HG03175 (cell line): ENCODE measurements around the gene PANK1.

Experiments used
- ATAC-seq: cut with Tn5 transposase; IDR thresholded peaks from one replicate; pipeline ENCODE4 v1.9.1; 2021; ENCODE audit warnings: mild to moderate bottlenecking, moderate library complexity; ENCODE audit not compliant: unreplicated experiment

Gene PANK1

GRCh38 chr10:89652806-89653370, 7.8 kb upstream of the PANK1 start:
- ATAC-seq = no peak

DNA sequence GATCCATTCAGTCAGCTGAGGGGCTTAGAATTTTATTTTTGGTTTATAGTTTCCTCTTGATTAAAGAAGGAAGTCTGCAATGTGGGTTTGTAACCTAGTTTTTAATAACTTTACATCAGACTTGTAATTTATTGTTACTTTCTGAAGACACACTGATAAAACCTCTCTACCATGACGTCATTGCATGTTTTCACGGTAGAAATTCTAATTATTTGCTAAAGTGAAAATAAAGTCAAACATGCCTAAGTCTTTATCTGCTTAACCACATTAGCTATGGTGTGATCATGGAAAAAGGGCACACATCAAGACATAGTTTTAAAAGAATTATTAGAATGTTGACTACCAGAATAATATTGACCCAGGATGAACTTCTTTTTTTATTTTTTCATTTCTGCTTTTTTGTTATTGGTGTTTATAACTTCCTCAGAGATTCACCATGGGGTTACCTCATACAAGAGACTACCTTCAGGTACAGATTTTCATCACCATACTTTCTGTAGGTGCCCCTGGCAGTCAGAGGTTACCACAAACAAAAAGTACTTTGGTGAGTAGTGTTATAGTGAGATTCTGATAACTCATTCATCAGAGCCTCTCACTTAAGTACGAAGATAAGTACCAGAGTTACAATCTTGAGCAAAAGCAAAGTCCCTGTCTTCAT, 7.0 kb upstream of the PANK1 start:
- ATAC-seq = peak; percentile 66

- no peak for ATAC-seq
Measured at GRCh38 chr10:89651205-89651915, 6.3 kb upstream of the PANK1 start.

- no peak for ATAC-seq
Measured at GRCh38 chr10:89649051-89649450, 4.0 kb upstream of the PANK1 start.

GRCh38 chr10:89648074-89648473, 3.0 kb upstream of the PANK1 start:
- ATAC-seq = no peak

GRCh38 chr10:89646889-89647657, 2.0 kb upstream of the PANK1 start:
- no peak for ATAC-seq

DNA sequence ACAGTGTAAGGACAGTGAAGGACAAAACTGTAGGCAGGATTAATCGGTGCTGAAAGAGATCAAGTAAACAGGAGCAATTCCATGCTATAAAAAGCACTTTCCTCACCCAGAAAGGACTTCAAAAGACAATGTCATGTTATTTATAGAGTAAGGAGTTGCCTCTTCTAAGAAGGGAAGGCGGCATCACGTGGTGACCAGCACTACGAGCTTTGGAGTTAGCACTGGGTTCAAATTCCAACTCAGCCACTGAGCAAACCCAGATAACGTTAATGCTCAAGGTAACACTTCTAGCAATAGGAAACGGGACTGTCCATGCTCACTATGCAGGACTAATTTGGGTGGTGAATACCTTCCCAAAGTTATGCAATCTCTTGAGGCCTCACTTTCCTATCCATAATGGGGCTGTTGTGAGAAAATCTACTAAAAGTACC, 715 bp upstream of the PANK1 start:
- ATAC-seq = no peak

DNA sequence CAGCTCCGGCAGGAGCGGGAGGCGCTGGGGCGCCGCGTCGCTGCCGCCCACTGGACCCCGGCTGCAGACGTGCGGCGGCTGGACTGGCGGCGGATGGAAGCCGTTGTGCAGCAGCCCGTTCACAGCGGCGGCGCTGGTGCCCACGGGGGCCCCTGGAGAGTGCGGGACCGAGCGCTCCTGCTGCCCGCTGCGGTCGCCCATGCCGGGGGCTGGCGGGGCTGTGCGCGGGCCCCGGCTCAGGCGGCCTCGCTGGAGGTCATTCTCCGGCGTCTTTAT, 413 bp downstream of the PANK1 start:
- ATAC-seq = peak; percentile 38

DNA sequence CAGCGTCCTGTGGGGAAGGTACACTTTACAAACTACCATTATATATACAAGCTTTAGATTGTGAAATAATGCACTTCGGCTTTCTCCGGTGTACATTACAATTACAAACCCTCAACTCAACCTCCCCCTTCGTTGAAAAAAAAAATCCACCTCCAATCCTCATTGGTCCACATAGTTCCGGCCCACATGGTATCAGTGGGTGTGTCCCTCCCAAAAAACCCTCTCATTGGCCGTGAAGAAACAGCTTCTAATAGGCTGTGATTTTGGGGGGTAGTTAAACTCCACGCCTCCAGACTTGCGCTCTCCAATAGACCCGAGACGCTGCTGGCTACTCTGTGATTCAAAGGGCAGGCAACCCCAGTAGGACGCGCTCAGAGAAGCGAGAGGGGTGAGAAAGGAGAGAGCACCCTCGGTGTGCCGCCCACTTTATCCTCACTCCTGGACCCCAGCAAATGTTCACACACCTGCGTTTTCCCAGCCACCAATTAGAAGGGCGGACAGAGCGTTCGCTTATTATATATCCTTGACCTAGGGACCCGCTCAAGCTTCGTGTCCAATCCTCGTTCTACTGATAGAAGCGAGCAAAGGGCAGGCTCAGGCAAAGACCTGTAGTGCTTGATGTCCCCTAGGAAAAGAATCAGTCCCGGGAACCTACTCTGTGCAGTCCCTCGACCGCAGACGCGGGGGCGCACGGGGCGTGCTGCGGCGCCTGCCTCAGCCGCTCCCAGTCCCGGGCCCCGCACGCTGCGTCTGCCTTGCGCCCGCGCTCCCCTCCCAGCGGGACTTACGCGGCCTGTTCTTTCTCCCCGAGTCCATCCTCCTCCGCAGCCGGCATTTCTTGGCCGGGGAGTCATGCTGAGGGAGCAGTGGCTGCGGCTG, 991 bp downstream of the PANK1 start:
- ATAC-seq = peak; percentile 91

DNA sequence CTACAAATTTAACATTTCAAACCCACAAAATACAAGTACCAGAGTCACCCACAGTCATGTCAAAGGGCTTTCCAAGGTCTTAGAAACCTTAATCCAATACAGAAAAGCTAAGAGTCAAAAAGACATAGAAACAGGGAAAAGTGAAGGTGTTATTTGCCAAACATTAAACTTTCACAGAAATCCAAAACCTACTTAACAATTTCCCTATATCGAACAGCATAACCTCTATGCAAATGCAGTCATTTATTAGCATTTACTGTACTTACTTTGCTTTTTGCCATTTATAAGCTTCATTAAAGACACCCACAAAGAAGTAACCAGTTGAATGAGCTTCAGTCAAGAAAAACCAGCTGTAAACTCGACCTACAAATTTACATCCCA, 1.6 kb downstream of the PANK1 start:
- no peak for ATAC-seq

DNA sequence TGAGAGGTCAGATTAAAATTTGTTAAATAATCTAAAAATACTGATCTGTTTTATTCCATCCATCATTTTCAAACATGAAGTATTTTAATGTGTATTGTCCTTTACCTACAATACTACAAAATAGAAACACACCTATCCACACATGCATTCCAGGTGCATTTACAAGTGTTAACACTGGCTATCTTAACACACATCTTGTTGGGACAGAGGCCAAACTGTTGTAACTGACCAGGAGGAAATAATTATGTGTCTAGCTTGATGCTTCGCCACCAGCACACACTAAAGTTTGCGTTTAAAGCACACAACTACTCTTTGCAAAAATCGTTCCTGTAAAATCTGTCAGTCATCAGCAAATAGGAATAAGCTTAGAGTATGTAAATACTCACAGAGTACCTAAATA, 2.8 kb downstream of the PANK1 start:
- ATAC-seq = no peak

- no peak for ATAC-seq
Measured at GRCh38 chr10:89640241-89640640, 4.8 kb downstream of the PANK1 start.

DNA sequence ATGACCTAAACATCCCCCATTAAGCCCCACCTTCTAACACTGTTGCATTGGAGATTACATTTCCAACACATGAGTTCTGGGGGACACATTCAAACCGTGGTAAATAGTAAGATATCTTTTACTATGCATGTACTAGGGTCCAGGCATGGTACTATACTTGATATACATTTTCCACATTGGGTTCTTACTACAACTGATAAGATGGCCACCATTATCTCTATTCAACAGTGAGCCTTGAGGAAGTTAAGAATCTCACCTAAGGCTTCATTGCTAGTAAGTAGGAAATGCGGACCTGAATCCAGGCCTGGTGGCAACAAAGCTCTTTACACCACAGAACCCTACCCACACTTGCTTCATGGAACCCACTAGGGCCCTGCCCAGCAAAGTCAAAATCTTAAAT, 5.7 kb downstream of the PANK1 start:
- ATAC-seq = no peak

- ATAC-seq = no peak
Measured at GRCh38 chr10:89637113-89637512, 7.9 kb downstream of the PANK1 start.

DNA sequence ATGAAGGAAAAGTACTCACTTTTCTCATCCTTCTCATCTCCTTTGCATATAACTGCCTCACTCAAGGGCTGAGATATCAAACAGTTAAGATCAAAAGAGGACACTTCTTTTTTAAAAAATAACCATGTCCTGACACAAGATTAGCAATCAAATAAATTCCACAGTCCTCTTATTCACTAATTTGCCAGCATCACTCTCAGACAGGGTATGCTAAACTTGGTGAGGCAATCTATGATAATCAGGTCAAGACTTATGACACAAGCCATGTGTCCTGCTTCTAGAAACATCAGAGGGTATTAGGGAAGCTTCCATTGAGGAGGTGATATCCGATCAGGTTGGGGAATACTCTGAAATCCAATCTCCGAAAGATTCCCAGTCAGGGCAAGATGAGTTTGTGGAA, 10.4 kb downstream of the PANK1 start:
- ATAC-seq = no peak

DNA sequence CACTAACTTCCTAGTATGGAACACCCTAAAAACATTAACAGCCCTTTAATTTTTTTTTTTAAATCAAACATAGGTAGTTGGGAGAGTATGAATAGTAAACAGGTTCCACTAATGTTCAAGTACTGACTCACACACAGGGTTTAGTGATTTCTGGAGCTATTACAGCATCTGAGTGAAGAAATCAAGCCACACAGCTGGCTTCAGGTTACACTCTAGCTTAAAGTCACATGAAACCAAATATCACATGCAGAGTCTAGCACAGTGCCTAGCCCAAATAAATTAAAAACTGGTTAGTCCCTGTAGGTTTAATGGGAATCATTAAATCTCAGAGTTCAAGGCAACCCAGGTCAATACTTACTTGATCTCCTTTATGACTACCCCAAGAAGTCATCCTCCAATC, 11.6 kb downstream of the PANK1 start:
- no peak for ATAC-seq

DNA sequence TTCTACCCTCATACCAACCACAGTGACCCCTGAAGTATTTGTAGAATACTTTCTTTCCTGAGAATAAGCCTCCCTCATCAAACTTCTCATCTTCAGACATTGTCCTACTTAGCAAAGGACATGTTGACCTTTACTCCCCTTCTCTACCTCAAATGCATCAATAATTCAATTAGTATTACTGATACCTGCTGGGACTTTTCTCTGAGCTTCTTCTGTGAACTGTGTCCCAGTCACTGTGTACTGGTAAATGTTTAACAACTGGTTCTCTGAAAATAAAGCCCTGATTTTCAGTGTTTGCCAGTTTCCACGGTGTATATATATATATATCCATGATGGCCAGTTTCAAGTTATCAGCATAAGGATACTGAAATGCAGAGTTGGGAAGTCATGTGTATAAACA, 12.2 kb downstream of the PANK1 start:
- ATAC-seq = no peak

- no peak for ATAC-seq
Measured at GRCh38 chr10:89627830-89628229, 17.2 kb downstream of the PANK1 start.

- no peak for ATAC-seq
Measured at GRCh38 chr10:89625041-89625765, 19.8 kb downstream of the PANK1 start.

DNA sequence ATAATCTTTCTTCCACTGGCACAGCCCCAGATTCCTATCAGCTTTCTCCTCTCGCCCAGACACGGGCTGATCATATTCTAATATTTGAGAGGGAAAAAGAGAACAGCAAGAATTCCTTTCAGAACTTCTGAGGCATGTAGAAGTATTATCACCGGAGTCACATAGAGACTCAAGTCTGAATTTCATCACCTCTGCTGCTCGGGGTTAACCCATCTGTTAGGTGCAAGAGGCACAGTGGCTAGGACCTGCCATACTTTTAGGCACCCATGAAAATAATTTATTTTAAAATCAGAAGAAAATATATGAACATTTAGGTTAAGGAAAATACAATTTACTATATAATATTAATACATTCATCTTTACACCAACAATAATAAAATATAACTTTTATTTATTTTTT, 21.0 kb downstream of the PANK1 start:
- ATAC-seq = no peak
